Uterus (tissue), 2 donors: Measurements from ENCODE around the gene E2F1.

Experiments
- POLR2A ChIP-seq, 2 donors: fragments of 450-650 bp; IDR thresholded peaks; one replicate each; pipeline ENCODE4 v1.6.1; 2016; ENCODE audit warnings: antibody characterized with exemption in 2 of 2, mild to moderate bottlenecking in 1 of 2, moderate library complexity in 1 of 2
- TF ChIP-seq, protein P1 (sequence below), 4 experiments: fragments of 200-600 bp in 2 of 4; fragments of 450-650 bp in 2 of 4; sonication (generic) in 2 of 4; IDR thresholded peaks; one replicate each; pipeline ENCODE4 v1.5.1; 2016 to 2019; ENCODE audit warnings: antibody characterized with exemption in 4 of 4, mild to moderate bottlenecking in 2 of 4, moderate library complexity in 1 of 4

DNA sequence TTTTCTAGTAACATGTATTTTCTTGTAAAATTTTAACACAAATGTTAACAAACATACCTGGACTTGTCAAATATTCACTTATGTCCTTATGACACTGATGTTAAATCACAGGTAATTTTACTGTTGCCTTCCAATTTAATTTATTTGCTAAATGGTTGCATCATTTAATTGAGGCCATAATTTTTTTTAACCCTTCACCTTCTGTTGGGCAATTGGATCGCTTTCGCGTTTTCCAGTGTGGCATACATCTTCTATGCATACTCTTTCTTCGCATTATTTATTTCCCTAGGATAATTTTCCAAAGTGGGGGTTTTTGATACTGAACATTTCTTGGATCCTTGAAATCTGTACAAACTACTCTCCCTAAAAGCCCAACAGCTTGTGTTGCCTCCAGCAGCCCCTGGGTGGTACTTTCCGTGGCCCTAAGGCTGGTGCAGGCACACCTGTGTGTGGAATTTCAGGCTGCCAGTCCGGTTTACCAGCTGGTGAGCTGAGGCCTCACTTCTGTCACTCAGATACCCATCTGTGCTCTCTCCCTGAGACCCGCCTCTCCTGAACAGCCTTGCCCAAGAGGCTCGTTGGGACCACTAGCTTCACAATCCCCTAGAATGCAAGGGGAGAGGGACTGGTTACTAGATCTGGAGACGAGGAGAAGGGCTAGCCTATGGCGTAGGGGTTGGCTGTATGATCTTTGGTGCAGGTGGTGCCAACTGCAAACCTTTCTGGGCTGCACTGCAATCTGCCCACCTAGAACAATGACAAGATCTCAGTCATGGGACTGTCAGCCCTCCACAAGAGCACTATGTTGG, 35.2 kb downstream of the E2F1 start:
- no peak for TF ChIP-seq POLR2A (IDR thresholded peaks at IDR 0.05)
- TF ChIP-seq, protein P1, sequence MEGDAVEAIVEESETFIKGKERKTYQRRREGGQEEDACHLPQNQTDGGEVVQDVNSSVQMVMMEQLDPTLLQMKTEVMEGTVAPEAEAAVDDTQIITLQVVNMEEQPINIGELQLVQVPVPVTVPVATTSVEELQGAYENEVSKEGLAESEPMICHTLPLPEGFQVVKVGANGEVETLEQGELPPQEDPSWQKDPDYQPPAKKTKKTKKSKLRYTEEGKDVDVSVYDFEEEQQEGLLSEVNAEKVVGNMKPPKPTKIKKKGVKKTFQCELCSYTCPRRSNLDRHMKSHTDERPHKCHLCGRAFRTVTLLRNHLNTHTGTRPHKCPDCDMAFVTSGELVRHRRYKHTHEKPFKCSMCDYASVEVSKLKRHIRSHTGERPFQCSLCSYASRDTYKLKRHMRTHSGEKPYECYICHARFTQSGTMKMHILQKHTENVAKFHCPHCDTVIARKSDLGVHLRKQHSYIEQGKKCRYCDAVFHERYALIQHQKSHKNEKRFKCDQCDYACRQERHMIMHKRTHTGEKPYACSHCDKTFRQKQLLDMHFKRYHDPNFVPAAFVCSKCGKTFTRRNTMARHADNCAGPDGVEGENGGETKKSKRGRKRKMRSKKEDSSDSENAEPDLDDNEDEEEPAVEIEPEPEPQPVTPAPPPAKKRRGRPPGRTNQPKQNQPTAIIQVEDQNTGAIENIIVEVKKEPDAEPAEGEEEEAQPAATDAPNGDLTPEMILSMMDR (IDR thresholded peaks at IDR 0.05) = no peak
